GM12878 (cell line): ENCODE measurements around the gene MST1. TPM values are rescaled to one million over a fixed set of nuclear protein-coding genes. Genes with fewer than 3 reads are reported as not detected.
A peak's percentile ranks its signal among the peaks of the same experiment; 100 is the strongest.

Source experiments
- ATAC-seq: fragments of 200-7000 bp; cut with Tn5 transposase; 3 replicates; pipeline ENCODE4 v1.9.1; 2020; ENCODE audit warnings: mild to moderate bottlenecking, moderate library complexity
- BruUV-seq: library from RNA; stranded (reverse); fragments of 400-500 nt; replicated peaks from 2 replicates; lab custom pipeline; 2021; lab: Mats Ljungman, UMichigan
- CTCF ChIA-PET: fragments of 300-600 bp; sonication (Branson Sonifier 250); formaldehyde crosslinking; extraction: SDS; loops from one replicate; lab custom pipeline; 2021; ENCODE audit warnings: inconsistent platforms; lab: Yijun Ruan, JAX
- POLR2A ChIA-PET: fragments of 350-600 bp; formaldehyde crosslinking; extraction: SDS; loops from one replicate; lab custom pipeline; 2021; ENCODE audit warnings: inconsistent platforms; lab: Charles Lee
- RAD21 ChIA-PET: fragments of 300-600 bp; sonication (Branson Sonifier 250); formaldehyde crosslinking; loops from one replicate; lab custom pipeline; 2023; ENCODE audit warnings: antibody characterized with exemption; ENCODE audit not compliant: unreplicated experiment; lab: Charles Lee
- SMC1A ChIA-PET: fragments of 300-600 bp; sonication (Branson Sonifier 250); formaldehyde crosslinking; loops from one replicate; lab custom pipeline; 2023; ENCODE audit not compliant: unreplicated experiment, uncharacterized antibody; lab: Charles Lee
- DNase-seq: peaks from one replicate; pipeline ENCODE4 v3.0.0-alpha.2; 2011; ENCODE audit warnings: low read depth, low spot score
- FAIRE-seq: peaks from 3 replicates; lab custom pipeline; 2011; peaks lifted over from hg19 to GRCh38; lab: Jason Lieb, UNC
- H2AFZ ChIP-seq: 2 replicates; pipeline ENCODE4 v1.6.0; 2011; ENCODE audit warnings: low read depth, low read length, control low read depth; ENCODE audit not compliant: control insufficient read depth
- H3K27ac ChIP-seq: 2 replicates; pipeline ENCODE4 v1.5.1; 2011; ENCODE audit warnings: control low read depth; ENCODE audit not compliant: control insufficient read depth, insufficient read depth
- H3K27me3 ChIP-seq, 2 experiments: replicated peaks in 1 of 2; 2 replicates each; pipeline versions ENCODE4 v1.6.0 to v1.6.1; 2011; ENCODE audit warnings: low read length in 1 of 2; ENCODE audit not compliant: control insufficient read depth in 2 of 2, insufficient read depth in 2 of 2
- H3K36me3 ChIP-seq, 2 experiments: 2 replicates each; pipeline ENCODE4 v1.5.1; 2011; ENCODE audit warnings: low read length in 1 of 2; ENCODE audit not compliant: control insufficient read depth in 2 of 2, insufficient read depth in 2 of 2
- H3K4me1 ChIP-seq: 2 replicates; pipeline ENCODE4 v1.6.1; 2011; ENCODE audit warnings: mild to moderate bottlenecking, low read length, moderate library complexity, mixed read lengths; ENCODE audit not compliant: control insufficient read depth, insufficient read depth
- H3K4me2 ChIP-seq: 2 replicates; pipeline ENCODE4 v1.6.0; 2011; ENCODE audit warnings: control low read depth; ENCODE audit not compliant: control insufficient read depth, insufficient read depth
- H3K4me3 ChIP-seq: fragments of 200-600 bp; sonication (generic); 2 replicates; pipeline ENCODE4 v1.5.1; 2016
- H3K79me2 ChIP-seq: 2 replicates; pipeline ENCODE4 v1.6.0; 2011; ENCODE audit warnings: low read length; ENCODE audit not compliant: control insufficient read depth, insufficient read depth
- H3K9ac ChIP-seq: 2 replicates; pipeline ENCODE4 v1.8.0; 2011; ENCODE audit warnings: low read length, control low read depth, mixed read lengths; ENCODE audit not compliant: control insufficient read depth, insufficient read depth
- H3K9me3 ChIP-seq: replicated peaks from 3 replicates; pipeline ENCODE4 v1.5.1; 2011; ENCODE audit warnings: mild to moderate bottlenecking, low read length; ENCODE audit not compliant: control insufficient read depth, insufficient read depth
- H4K20me1 ChIP-seq: 2 replicates; pipeline ENCODE4 v1.6.0; 2011; ENCODE audit not compliant: control insufficient read depth, insufficient read depth
- CBX5 ChIP-seq: sonication (generic); IDR thresholded peaks from 2 replicates; pipeline ENCODE4 v1.6.1; 2016; ENCODE audit warnings: low read depth, moderate library complexity, mild to moderate bottlenecking, inconsistent platforms
- CHD4 ChIP-seq: fragments of 200-600 bp; sonication (generic); IDR thresholded peaks from 2 replicates; pipeline ENCODE4 v1.6.1; 2016; ENCODE audit warnings: mild to moderate bottlenecking
- CREM ChIP-seq: IDR thresholded peaks from 2 replicates; pipeline ENCODE4 v1.6.1; 2014; ENCODE audit warnings: antibody characterized with exemption, low read depth
- EGR1 ChIP-seq, 2 experiments: IDR thresholded peaks; 1 replicate in 1 of 2; 2 replicates in 1 of 2; pipeline ENCODE4 v1.6.1; 2011 to 2012; ENCODE audit warnings: low read depth in 2 of 2, low read length in 2 of 2, borderline replicate concordance in 1 of 2, mild to moderate bottlenecking in 1 of 2, moderate library complexity in 1 of 2
- HDAC6 ChIP-seq: fragments of 200-600 bp; sonication (generic); IDR thresholded peaks from one replicate; pipeline ENCODE4 v1.8.0; 2017; ENCODE audit warnings: antibody characterized with exemption; ENCODE audit not compliant: unreplicated experiment
- KLF5 ChIP-seq: fragments of 450-650 bp; IDR thresholded peaks from 2 replicates; pipeline ENCODE4 v1.6.1; 2014; ENCODE audit warnings: mild to moderate bottlenecking; ENCODE audit not compliant: partially characterized antibody
- NFYB ChIP-seq: IDR thresholded peaks from 2 replicates; pipeline ENCODE4 v1.6.1; 2011; ENCODE audit warnings: low read depth, mild to moderate bottlenecking, low read length, improper control_type of control experiment, moderate library complexity; ENCODE audit not compliant: insufficient read depth
- SUZ12 ChIP-seq: fragments of 200-600 bp; sonication (generic); IDR thresholded peaks from one replicate; pipeline ENCODE4 v1.6.1; 2018; ENCODE audit warnings: antibody characterized with exemption, mild to moderate bottlenecking; ENCODE audit not compliant: unreplicated experiment
- YBX1 ChIP-seq: fragments of 450-650 bp; IDR thresholded peaks from 2 replicates; pipeline ENCODE4 v1.6.1; 2016; ENCODE audit warnings: antibody characterized with exemption
- ZNF24 ChIP-seq: fragments of 450-650 bp; IDR thresholded peaks from 2 replicates; pipeline ENCODE4 v1.6.1; 2017; ENCODE audit warnings: antibody characterized with exemption, mild to moderate bottlenecking
- ZNF274 ChIP-seq: IDR thresholded peaks from one replicate; pipeline ENCODE4 v1.8.0; 2011; ENCODE audit not compliant: insufficient read length, insufficient read depth
- WGBS: methylation state at CpG from one replicate; pipeline ENCODE4 v1.1.6; 2016; ENCODE audit warnings: low lambda C conversion rate; ENCODE audit not compliant: insufficient replicate concordance, insufficient coverage; ENCODE audit errors: missing lambda C conversion rate; 5-methylcytosine and 5-hydroxymethylcytosine counted together
- in situ Hi-C: fragments of 300-500 bp; cut with MboI; formaldehyde crosslinking; loops from 9 replicates; pipeline ENCODE4 v1.14.3; 2018; ENCODE audit warnings: mixed read lengths
- intact Hi-C: fragments of 100-400 bp; cut with micrococcal nuclease; formaldehyde crosslinking; loops from one replicate; pipeline ENCODE4 v1.14.2; 2022; ENCODE audit not compliant: unreplicated experiment
- polyA plus RNA-seq, 11 experiments: library from polyadenylated mRNA; depleted of rRNA in 4 of 11; unstranded in 6 of 11; stranded (reverse) in 5 of 11; fragments of >200 nt; fragmentation: Nextera tagmentation in 4 of 11; fragmentation: Illumina TruSeq in 1 of 11; extraction: Ambion mirVana in 4 of 11; extraction: Trizol in 1 of 11; gene quantifications; 1 replicate in 1 of 11; 2 replicates in 10 of 11; pipeline versions ENCODE4 v1.2.1 to v1.2.3, GENCODE V29; 2011 to 2016; ENCODE audit warnings: inconsistent platforms in 2 of 11, missing spikeins in 2 of 11, low read depth in 1 of 11
- total RNA-seq, 4 experiments: library from RNA; depleted of rRNA in 3 of 4; stranded (reverse); fragments of >200 nt in 3 of 4; fragmentation: Illumina TruSeq in 1 of 4; extraction: Trizol in 1 of 4; gene quantifications; 2 replicates each; pipeline versions ENCODE4 v1.2.1 to v1.2.3, GENCODE V29; 2013 to 2021
- TF ChIP-seq, protein P1 (sequence below): IDR thresholded peaks from 2 replicates; pipeline ENCODE4 v1.6.1; 2012; ENCODE audit warnings: mild to moderate bottlenecking, low read depth, low read length
- TF ChIP-seq, protein P2 (sequence below): fragments of 450-650 bp; IDR thresholded peaks from 2 replicates; pipeline ENCODE4 v1.6.1; 2017; ENCODE audit warnings: mild to moderate bottlenecking
- TF ChIP-seq, protein P3 (sequence below): fragments of 450-650 bp; IDR thresholded peaks from 2 replicates; pipeline ENCODE4 v1.6.1; 2016; ENCODE audit warnings: mild to moderate bottlenecking, moderate library complexity, borderline replicate concordance

The MST1 gene
- total and polyA plus RNA-seq, 10 of the 15 experiments (the other 5 are each of a cell fraction or from before 2014, with no cell fraction given), result 1.2 to 25.5 (median 4.1) TPM

- ChIA-PET POLR2A (interaction anchor here (0.6 kb wide), 1 partner anchor 1908 kb away, joined by 5 read pairs; no protein-coding TSS in a partner anchor), CTCF (interaction anchor here (0.5 to 1.9 kb wide), 7 partner anchors 43 to 253 kb away, joined by 3 to 8 read pairs (median 3); partner anchors contain the start of gene CDHR4), RAD21 (interaction anchor here (1.3 to 1.4 kb wide), 2 partner anchors 84 to 180 kb away, joined by 3 read pairs; partner anchors contain the start of gene INKA1), SMC1A (no interaction called here)
- no peaks in the 10 kb centered on the region for H3K27me3 ChIP-seq
- H3K9ac ChIP-seq, result peak within 1 kb of the TSS; percentile 30; the same call in 1 of the 2 replicates
- no peaks in the 10 kb centered on the region for H4K20me1 ChIP-seq
- H3K27ac ChIP-seq, result peak within 1 kb of the TSS; percentile 24; the same call in 1 of the 2 replicates
- BruUV-seq, result no TSS peak
- peak within 1 kb of the TSS; percentile 95 for H3K4me2 ChIP-seq
- intact Hi-C loops (no loop called here), in situ Hi-C loops (no loop called here)
- 6% methylated on average over 50 of the region's 50 CpGs for WGBS
- DNase-seq (peak; percentile 40), FAIRE-seq (peak; percentile 92), ATAC-seq (peak; percentile 78)
- peak within 1 kb of the TSS; percentile 60; the same call in 1 of the 2 replicates for H3K4me3 ChIP-seq
- peak within 1 kb of the TSS; percentile 51 for H2AFZ ChIP-seq
- no peaks in the 10 kb centered on the region; the same call in 2 of the 3 replicates for H3K9me3 ChIP-seq
- H3K36me3 ChIP-seq, result peaks cover 3 to 9% of the 10 kb centered on the region in 2 experiments; a peak in 3 of 4 replicates
- peaks cover 20% of the 10 kb centered on the region for H3K79me2 ChIP-seq
- peaks cover 15% of the 10 kb centered on the region for H3K4me1 ChIP-seq
- TF ChIP-seq, protein P1, sequence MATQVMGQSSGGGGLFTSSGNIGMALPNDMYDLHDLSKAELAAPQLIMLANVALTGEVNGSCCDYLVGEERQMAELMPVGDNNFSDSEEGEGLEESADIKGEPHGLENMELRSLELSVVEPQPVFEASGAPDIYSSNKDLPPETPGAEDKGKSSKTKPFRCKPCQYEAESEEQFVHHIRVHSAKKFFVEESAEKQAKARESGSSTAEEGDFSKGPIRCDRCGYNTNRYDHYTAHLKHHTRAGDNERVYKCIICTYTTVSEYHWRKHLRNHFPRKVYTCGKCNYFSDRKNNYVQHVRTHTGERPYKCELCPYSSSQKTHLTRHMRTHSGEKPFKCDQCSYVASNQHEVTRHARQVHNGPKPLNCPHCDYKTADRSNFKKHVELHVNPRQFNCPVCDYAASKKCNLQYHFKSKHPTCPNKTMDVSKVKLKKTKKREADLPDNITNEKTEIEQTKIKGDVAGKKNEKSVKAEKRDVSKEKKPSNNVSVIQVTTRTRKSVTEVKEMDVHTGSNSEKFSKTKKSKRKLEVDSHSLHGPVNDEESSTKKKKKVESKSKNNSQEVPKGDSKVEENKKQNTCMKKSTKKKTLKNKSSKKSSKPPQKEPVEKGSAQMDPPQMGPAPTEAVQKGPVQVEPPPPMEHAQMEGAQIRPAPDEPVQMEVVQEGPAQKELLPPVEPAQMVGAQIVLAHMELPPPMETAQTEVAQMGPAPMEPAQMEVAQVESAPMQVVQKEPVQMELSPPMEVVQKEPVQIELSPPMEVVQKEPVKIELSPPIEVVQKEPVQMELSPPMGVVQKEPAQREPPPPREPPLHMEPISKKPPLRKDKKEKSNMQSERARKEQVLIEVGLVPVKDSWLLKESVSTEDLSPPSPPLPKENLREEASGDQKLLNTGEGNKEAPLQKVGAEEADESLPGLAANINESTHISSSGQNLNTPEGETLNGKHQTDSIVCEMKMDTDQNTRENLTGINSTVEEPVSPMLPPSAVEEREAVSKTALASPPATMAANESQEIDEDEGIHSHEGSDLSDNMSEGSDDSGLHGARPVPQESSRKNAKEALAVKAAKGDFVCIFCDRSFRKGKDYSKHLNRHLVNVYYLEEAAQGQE, result no peak
- TF ChIP-seq EGR1 (IDR thresholded peaks at IDR 0.05; ENCODE audit: borderline replicate concordance in 1 of 2, low read depth in 2 of 2, low read length in 2 of 2) (no peak), ZNF24 (no peak), YBX1 (no peak), CREM (no peak; the same call in 1 of the 2 replicates), SUZ12 (no peak), ZNF274 (no peak), KLF5 (no peak), HDAC6 (peak; percentile 67), CHD4 (no peak), CBX5 (no peak), NFYB (peak; percentile 84)
- TF ChIP-seq, protein P2, sequence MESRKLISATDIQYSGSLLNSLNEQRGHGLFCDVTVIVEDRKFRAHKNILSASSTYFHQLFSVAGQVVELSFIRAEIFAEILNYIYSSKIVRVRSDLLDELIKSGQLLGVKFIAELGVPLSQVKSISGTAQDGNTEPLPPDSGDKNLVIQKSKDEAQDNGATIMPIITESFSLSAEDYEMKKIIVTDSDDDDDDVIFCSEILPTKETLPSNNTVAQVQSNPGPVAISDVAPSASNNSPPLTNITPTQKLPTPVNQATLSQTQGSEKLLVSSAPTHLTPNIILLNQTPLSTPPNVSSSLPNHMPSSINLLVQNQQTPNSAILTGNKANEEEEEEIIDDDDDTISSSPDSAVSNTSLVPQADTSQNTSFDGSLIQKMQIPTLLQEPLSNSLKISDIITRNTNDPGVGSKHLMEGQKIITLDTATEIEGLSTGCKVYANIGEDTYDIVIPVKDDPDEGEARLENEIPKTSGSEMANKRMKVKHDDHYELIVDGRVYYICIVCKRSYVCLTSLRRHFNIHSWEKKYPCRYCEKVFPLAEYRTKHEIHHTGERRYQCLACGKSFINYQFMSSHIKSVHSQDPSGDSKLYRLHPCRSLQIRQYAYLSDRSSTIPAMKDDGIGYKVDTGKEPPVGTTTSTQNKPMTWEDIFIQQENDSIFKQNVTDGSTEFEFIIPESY, result no peak
- TF ChIP-seq, protein P3, sequence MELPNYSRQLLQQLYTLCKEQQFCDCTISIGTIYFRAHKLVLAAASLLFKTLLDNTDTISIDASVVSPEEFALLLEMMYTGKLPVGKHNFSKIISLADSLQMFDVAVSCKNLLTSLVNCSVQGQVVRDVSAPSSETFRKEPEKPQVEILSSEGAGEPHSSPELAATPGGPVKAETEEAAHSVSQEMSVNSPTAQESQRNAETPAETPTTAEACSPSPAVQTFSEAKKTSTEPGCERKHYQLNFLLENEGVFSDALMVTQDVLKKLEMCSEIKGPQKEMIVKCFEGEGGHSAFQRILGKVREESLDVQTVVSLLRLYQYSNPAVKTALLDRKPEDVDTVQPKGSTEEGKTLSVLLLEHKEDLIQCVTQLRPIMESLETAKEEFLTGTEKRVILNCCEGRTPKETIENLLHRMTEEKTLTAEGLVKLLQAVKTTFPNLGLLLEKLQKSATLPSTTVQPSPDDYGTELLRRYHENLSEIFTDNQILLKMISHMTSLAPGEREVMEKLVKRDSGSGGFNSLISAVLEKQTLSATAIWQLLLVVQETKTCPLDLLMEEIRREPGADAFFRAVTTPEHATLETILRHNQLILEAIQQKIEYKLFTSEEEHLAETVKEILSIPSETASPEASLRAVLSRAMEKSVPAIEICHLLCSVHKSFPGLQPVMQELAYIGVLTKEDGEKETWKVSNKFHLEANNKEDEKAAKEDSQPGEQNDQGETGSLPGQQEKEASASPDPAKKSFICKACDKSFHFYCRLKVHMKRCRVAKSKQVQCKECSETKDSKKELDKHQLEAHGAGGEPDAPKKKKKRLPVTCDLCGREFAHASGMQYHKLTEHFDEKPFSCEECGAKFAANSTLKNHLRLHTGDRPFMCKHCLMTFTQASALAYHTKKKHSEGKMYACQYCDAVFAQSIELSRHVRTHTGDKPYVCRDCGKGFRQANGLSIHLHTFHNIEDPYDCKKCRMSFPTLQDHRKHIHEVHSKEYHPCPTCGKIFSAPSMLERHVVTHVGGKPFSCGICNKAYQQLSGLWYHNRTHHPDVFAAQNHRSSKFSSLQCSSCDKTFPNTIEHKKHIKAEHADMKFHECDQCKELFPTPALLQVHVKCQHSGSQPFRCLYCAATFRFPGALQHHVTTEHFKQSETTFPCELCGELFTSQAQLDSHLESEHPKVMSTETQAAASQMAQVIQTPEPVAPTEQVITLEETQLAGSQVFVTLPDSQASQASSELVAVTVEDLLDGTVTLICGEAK, result no peak
Measured at GRCh38 chr3:49719214-49719884, 30.1 kb upstream of the MST1 start, which contains the start of gene AMIGO3. TSS of gene AMIGO3 (minus strand) at chr3:49719684. CDS start at chr3:49719465, 219 bp downstream.
